Activated CD4-positive, alpha-beta memory T cell treated with anti-CD3 and anti-CD28 coated beads, Interleukin-2, amount 10 ng/mL, durations not matched to agents 7 days and 5 days (primary cell): Measurements from ENCODE around the gene RNF13. TPM values are rescaled to one million over a fixed set of nuclear protein-coding genes. Genes with fewer than 3 reads are reported as not detected.
"Not testable (repeated sequence)": the region's sequence is repeated elsewhere in the genome, so short reads cannot be mapped to it uniquely, and the experiment has no call there.

Experiments
- CTCF ChIA-PET: fragments of 350-600 bp; sonication (Branson Sonifier 250); formaldehyde crosslinking; loops from one replicate; lab custom pipeline; 2021; ENCODE audit warnings: antibody characterized with exemption, inconsistent platforms; lab: Charles Lee
- POLR2A ChIA-PET: fragments of 350-600 bp; sonication (Branson Sonifier 250); formaldehyde crosslinking; loops from one replicate; lab custom pipeline; 2021; ENCODE audit warnings: antibody characterized with exemption; lab: Charles Lee
- DNase-seq: peaks from one replicate; pipeline ENCODE4 v3.0.0-alpha.2; 2020
- H3K27ac Mint-ChIP-seq: one replicate; pipeline ENCODE4 v1.8.0; 2021; ENCODE audit warnings: mild to moderate bottlenecking, mixed read lengths
- H3K27me3 Mint-ChIP-seq: one replicate; pipeline ENCODE4 v1.8.0; 2021; ENCODE audit warnings: mixed read lengths
- H3K36me3 Mint-ChIP-seq: one replicate; pipeline ENCODE4 v1.8.0; 2021; ENCODE audit warnings: low read depth, mixed read lengths
- H3K4me1 Mint-ChIP-seq: one replicate; pipeline ENCODE4 v1.8.0; 2021; ENCODE audit warnings: mixed read lengths
- H3K4me3 Mint-ChIP-seq: one replicate; pipeline ENCODE4 v1.8.0; 2021; ENCODE audit warnings: mild to moderate bottlenecking, mixed read lengths
- H3K9me3 Mint-ChIP-seq: one replicate; pipeline ENCODE4 v1.8.0; 2021; ENCODE audit warnings: mixed read lengths
- total RNA-seq, 2 experiments: library from RNA; stranded (reverse); gene quantifications; one replicate each; pipeline ENCODE4 v1.2.3, GENCODE V29; 2021

RNF13 gene
- total RNA-seq, 2 experiments from 2014 or later = 37.2 to 42.4 TPM

- ChIA-PET CTCF (no interaction called here), POLR2A (no interaction called here)
- DNase-seq = no peak
- Mint-ChIP-seq H3K4me1 (peaks cover 2% of the 10 kb centered on the region), H3K27ac (no peak overlapping the region), H3K4me3 (no peak overlapping the region), H3K27me3 (no peaks in the 10 kb centered on the region), H3K36me3 (peaks cover 40% of the 10 kb centered on the region), H3K9me3 (peaks cover 27% of the 10 kb centered on the region)
Measured at GRCh38 chr3:149828390-149828789, 15.4 kb downstream of the RNF13 start.

- peaks cover 37% of the 10 kb centered on the region for H3K9me3 Mint-ChIP-seq
- DNase-seq, H3K27ac Mint-ChIP-seq, POLR2A ChIA-PET, CTCF ChIA-PET, H3K27me3 Mint-ChIP-seq, H3K4me3 Mint-ChIP-seq, H3K4me1 Mint-ChIP-seq: not testable (repeated sequence)
- peaks cover 43% of the 10 kb centered on the region for H3K36me3 Mint-ChIP-seq
Measured at GRCh38 chr3:149829631-149830030, 16.6 kb downstream of the RNF13 start.

GRCh38 chr3:149830902-149831301 is 17.9 kb downstream of the RNF13 start:
- ChIA-PET POLR2A (no interaction called here), CTCF (no interaction called here)
- Mint-ChIP-seq H3K27me3 (no peaks in the 10 kb centered on the region), H3K36me3 (peaks cover 41% of the 10 kb centered on the region), H3K27ac (no peak overlapping the region), H3K4me3 (no peak overlapping the region), H3K4me1 (no peaks in the 10 kb centered on the region), H3K9me3 (peaks cover 46% of the 10 kb centered on the region)
- DNase-seq = no peak

GRCh38 chr3:149831321-149831720 is 18.3 kb downstream of the RNF13 start:
- peaks cover 39% of the 10 kb centered on the region for H3K36me3 Mint-ChIP-seq
- no peaks in the 10 kb centered on the region for H3K27me3 Mint-ChIP-seq
- no peaks in the 10 kb centered on the region for H3K4me1 Mint-ChIP-seq
- no peak overlapping the region for H3K27ac Mint-ChIP-seq
- ChIA-PET POLR2A (no interaction called here), CTCF (no interaction called here)
- no peak for DNase-seq
- H3K4me3 Mint-ChIP-seq = no peak overlapping the region
- H3K9me3 Mint-ChIP-seq = peaks cover 46% of the 10 kb centered on the region

GRCh38 chr3:149832086-149832485 is 19.1 kb downstream of the RNF13 start:
- H3K36me3 Mint-ChIP-seq = peaks cover 43% of the 10 kb centered on the region
- no peak overlapping the region for H3K4me3 Mint-ChIP-seq
- ChIA-PET CTCF (no interaction called here), POLR2A (no interaction called here)
- H3K27me3 Mint-ChIP-seq = no peaks in the 10 kb centered on the region
- peaks cover 49% of the 10 kb centered on the region for H3K9me3 Mint-ChIP-seq
- no peak overlapping the region for H3K27ac Mint-ChIP-seq
- H3K4me1 Mint-ChIP-seq = no peaks in the 10 kb centered on the region
- no peak for DNase-seq

GRCh38 chr3:149833241-149833640 is 20.2 kb downstream of the RNF13 start:
- peaks cover 59% of the 10 kb centered on the region for H3K9me3 Mint-ChIP-seq
- H3K4me1 Mint-ChIP-seq = no peaks in the 10 kb centered on the region
- no peaks in the 10 kb centered on the region for H3K27me3 Mint-ChIP-seq
- no peak overlapping the region for H3K27ac Mint-ChIP-seq
- H3K4me3 Mint-ChIP-seq = no peak overlapping the region
- ChIA-PET POLR2A (no interaction called here), CTCF (no interaction called here)
- no peak for DNase-seq
- peaks cover 54% of the 10 kb centered on the region for H3K36me3 Mint-ChIP-seq

GRCh38 chr3:149838491-149838890 is 25.5 kb downstream of the RNF13 start:
- DNase-seq, POLR2A ChIA-PET, H3K27me3 Mint-ChIP-seq, H3K4me3 Mint-ChIP-seq, H3K27ac Mint-ChIP-seq, CTCF ChIA-PET: not testable (repeated sequence)
- Mint-ChIP-seq H3K36me3 (peaks cover 44% of the 10 kb centered on the region), H3K4me1 (peaks cover 11% of the 10 kb centered on the region), H3K9me3 (peaks cover 39% of the 10 kb centered on the region)

- CTCF ChIA-PET, DNase-seq, POLR2A ChIA-PET, H3K4me3 Mint-ChIP-seq, H3K27ac Mint-ChIP-seq, H3K27me3 Mint-ChIP-seq: not testable (repeated sequence)
- Mint-ChIP-seq H3K9me3 (peaks cover 32% of the 10 kb centered on the region), H3K36me3 (peaks cover 42% of the 10 kb centered on the region), H3K4me1 (peaks cover 11% of the 10 kb centered on the region)
Measured at GRCh38 chr3:149839469-149839868, 26.5 kb downstream of the RNF13 start.

- DNase-seq = no peak
- H3K27ac Mint-ChIP-seq = no peak overlapping the region
- H3K27me3 Mint-ChIP-seq = no peaks in the 10 kb centered on the region
- peaks cover 38% of the 10 kb centered on the region for H3K36me3 Mint-ChIP-seq
- H3K9me3 Mint-ChIP-seq = peaks cover 28% of the 10 kb centered on the region
- ChIA-PET CTCF (no interaction called here), POLR2A (interaction anchor here (0.9 kb wide), 1 partner anchor 26 kb away, joined by 3 read pairs; the partner anchor contains the start of gene RNF13)
- H3K4me3 Mint-ChIP-seq = no peak overlapping the region
- H3K4me1 Mint-ChIP-seq = peaks cover 11% of the 10 kb centered on the region
Measured at GRCh38 chr3:149839896-149840295, 26.9 kb downstream of the RNF13 start.

GRCh38 chr3:149843502-149843901 is 30.5 kb downstream of the RNF13 start:
- no peak overlapping the region for H3K27ac Mint-ChIP-seq
- peaks cover 47% of the 10 kb centered on the region for H3K36me3 Mint-ChIP-seq
- DNase-seq = no peak
- peaks cover 11% of the 10 kb centered on the region for H3K4me1 Mint-ChIP-seq
- CTCF ChIA-PET = no interaction called here
- POLR2A ChIA-PET = no interaction called here
- H3K27me3 Mint-ChIP-seq = no peaks in the 10 kb centered on the region
- peaks cover 5% of the 10 kb centered on the region for H3K9me3 Mint-ChIP-seq
- no peak overlapping the region for H3K4me3 Mint-ChIP-seq

GRCh38 chr3:149844091-149844490 is 31.1 kb downstream of the RNF13 start:
- Mint-ChIP-seq H3K4me3 (no peak overlapping the region), H3K27ac (no peak overlapping the region), H3K4me1 (peaks cover 11% of the 10 kb centered on the region), H3K9me3 (peaks cover 5% of the 10 kb centered on the region), H3K36me3 (peaks cover 50% of the 10 kb centered on the region), H3K27me3 (no peaks in the 10 kb centered on the region)
- CTCF ChIA-PET = no interaction called here
- DNase-seq = no peak
- POLR2A ChIA-PET = no interaction called here

GRCh38 chr3:149845570-149846244 is 32.7 kb downstream of the RNF13 start:
- Mint-ChIP-seq H3K9me3 (no peaks in the 10 kb centered on the region), H3K4me1 (peaks cover 8% of the 10 kb centered on the region), H3K27ac (no peak overlapping the region), H3K36me3 (peaks cover 55% of the 10 kb centered on the region), H3K27me3 (no peaks in the 10 kb centered on the region), H3K4me3 (no peak overlapping the region)
- ChIA-PET POLR2A (no interaction called here), CTCF (no interaction called here)
- no peak for DNase-seq

GRCh38 chr3:149848238-149848637 is 35.2 kb downstream of the RNF13 start:
- ChIA-PET CTCF (interaction anchor here (0.6 kb wide), 1 partner anchor 41 kb away, joined by 3 read pairs; no protein-coding TSS in a partner anchor), POLR2A (no interaction called here)
- no peak overlapping the region for H3K27ac Mint-ChIP-seq

GRCh38 chr3:149848688-149849087 is 35.7 kb downstream of the RNF13 start:
- H3K36me3 Mint-ChIP-seq = peaks cover 62% of the 10 kb centered on the region
- no peaks in the 10 kb centered on the region for H3K9me3 Mint-ChIP-seq
- H3K4me1 Mint-ChIP-seq = no peaks in the 10 kb centered on the region
- POLR2A ChIA-PET = no interaction called here
- no peaks in the 10 kb centered on the region for H3K27me3 Mint-ChIP-seq
- no peak for DNase-seq
- CTCF ChIA-PET = interaction anchor here (0.9 kb wide), 1 partner anchor 880 kb away, joined by 3 read pairs; no protein-coding TSS in a partner anchor
- H3K4me3 Mint-ChIP-seq = no peak overlapping the region
- H3K27ac Mint-ChIP-seq = no peak overlapping the region

More at GRCh38 chr3:149848238-149848637, 35.2 kb downstream of the RNF13 start:
- Mint-ChIP-seq H3K36me3 (peaks cover 63% of the 10 kb centered on the region), H3K4me1 (no peaks in the 10 kb centered on the region), H3K4me3 (no peak overlapping the region), H3K9me3 (no peaks in the 10 kb centered on the region), H3K27me3 (no peaks in the 10 kb centered on the region)
- no peak for DNase-seq
